HL-60 (cell line): ENCODE results near the gene NCK2.

Source experiments
- DNase-seq, 2 experiments: peaks; one replicate each; pipeline ENCODE4 v3.0.0-alpha.2; 2010 to 2020; ENCODE audit warnings: low read depth in 1 of 2, low spot score in 1 of 2
- H3K27ac ChIP-seq: fragments of 250-450 bp; sonication (Bioruptor Pico); replicated peaks from 2 replicates; pipeline ENCODE4 v1.5.1; 2020; ENCODE audit warnings: mild to moderate bottlenecking, moderate library complexity
- H3K27me3 ChIP-seq: fragments of 250-450 bp; sonication (Bioruptor Pico); 2 replicates; pipeline ENCODE4 v1.5.1; 2021; ENCODE audit warnings: mild to moderate bottlenecking, moderate library complexity; ENCODE audit not compliant: insufficient read depth, poor library complexity, severe bottlenecking
- H3K4me3 ChIP-seq: replicated peaks from 2 replicates; pipeline ENCODE4 v1.5.1; 2011; ENCODE audit warnings: mild to moderate bottlenecking, control low read depth, low read length; ENCODE audit not compliant: insufficient read depth
- CTCF ChIP-seq: IDR thresholded peaks from one replicate; pipeline ENCODE4 v1.5.1; 2011; ENCODE audit warnings: low read length, control low read depth, inconsistent platforms; ENCODE audit not compliant: insufficient read depth
- POLR2AphosphoS5 ChIP-seq: IDR thresholded peaks from 2 replicates; pipeline ENCODE4 v1.6.1; 2012; ENCODE audit warnings: low read depth
- SPI1 ChIP-seq: IDR thresholded peaks from 2 replicates; pipeline ENCODE4 v1.6.1; 2012; ENCODE audit warnings: low read depth, mild to moderate bottlenecking, borderline replicate concordance

NCK2 gene

GRCh38 chr2:105937498-105938097 is 192.9 kb downstream of the NCK2 start:
- TF ChIP-seq SPI1 (no peak), POLR2AphosphoS5 (no peak), CTCF (no peak)
- Histone ChIP-seq H3K4me3 (no peak overlapping the region), H3K27me3 (no peaks in the 10 kb centered on the region), H3K27ac (no peak overlapping the region)
- no peak for DNase-seq
